Epithelial cell of esophagus (primary cell): ENCODE data around the gene FCN1.

Experiments used
- DNase-seq: peaks from one replicate; pipeline ENCODE4 v3.0.0; 2010; ENCODE audit warnings: low read depth
- H3K4me3 ChIP-seq: 2 replicates; pipeline ENCODE4 v1.5.1; 2011; ENCODE audit warnings: mild to moderate bottlenecking, low read length, control low read depth
- CTCF ChIP-seq: IDR thresholded peaks from 2 replicates; pipeline ENCODE4 v1.5.1; 2011; ENCODE audit warnings: low read depth, mild to moderate bottlenecking, low read length, control low read depth, inconsistent platforms; ENCODE audit not compliant: insufficient read depth; ENCODE audit errors: missing control alignments

FCN1 gene

DNA sequence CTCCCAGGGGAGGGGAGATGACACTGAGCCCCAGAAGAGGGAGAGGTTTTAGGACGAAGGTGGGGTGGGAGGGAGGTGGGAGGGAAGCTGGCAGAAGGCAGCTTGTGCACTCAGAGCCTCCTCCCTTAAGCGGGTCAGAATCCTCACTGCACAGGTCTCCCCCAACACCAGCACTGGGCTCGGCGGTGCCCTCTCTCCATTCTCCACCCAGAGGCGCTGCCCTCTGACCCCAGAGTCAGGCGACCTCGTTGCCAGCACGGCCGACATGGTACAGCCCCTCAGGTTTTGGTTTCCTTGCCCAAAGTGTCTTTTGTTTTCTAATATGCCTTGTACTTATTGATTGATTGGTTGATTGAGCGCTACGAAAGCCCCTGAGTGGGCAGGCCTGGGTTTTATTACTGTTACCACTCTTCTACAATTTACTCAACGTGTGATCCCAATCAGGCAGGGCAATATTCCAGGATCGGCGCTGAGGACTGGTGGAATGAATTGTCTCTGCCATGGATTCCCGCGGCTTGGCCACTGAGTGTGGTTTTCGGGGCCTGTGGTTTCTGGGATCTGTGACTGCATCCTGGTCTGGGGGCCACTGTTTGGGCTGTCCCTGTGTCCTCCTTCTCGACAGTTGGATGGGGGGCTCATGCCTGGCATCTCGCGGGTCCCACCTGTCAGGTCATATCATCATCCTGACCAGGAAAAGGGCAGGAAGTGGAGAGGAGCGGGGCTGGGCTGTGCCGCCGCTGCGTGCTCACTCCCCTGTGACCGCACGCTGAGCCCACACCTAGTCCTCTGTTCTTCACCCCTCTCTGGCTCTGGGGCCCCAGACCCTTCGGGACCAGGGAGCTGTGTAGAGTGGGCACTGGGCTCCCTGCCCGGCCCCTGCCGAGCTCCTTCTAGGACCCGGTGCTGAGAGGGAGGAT is 46.7 kb downstream of the FCN1 start:
- no peak for DNase-seq
- no peak for TF ChIP-seq CTCF
- no peak overlapping the region for H3K4me3 ChIP-seq

DNA sequence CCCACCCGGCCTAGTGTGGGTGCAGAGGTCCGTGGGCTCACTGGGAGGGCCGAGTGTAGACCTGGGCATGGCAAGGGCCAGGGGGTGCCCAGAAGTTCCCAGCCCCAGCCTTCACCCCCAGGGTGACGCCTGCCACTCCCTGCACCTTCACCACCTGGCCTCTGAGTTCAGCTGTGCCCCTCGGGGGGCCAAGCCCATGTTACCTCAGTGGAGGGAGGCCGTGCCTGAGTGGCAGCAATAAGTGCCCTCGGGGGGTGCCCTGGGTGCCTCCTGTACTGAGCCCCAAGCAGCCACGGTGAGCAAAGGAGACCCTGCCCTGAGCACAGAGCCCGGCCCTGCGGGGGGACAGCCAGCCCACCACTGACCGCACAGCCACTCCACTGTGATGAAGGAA is 47.4 kb downstream of the FCN1 start:
- no peak overlapping the region for H3K4me3 ChIP-seq
- no peak for DNase-seq
- no peak for TF ChIP-seq CTCF

DNA sequence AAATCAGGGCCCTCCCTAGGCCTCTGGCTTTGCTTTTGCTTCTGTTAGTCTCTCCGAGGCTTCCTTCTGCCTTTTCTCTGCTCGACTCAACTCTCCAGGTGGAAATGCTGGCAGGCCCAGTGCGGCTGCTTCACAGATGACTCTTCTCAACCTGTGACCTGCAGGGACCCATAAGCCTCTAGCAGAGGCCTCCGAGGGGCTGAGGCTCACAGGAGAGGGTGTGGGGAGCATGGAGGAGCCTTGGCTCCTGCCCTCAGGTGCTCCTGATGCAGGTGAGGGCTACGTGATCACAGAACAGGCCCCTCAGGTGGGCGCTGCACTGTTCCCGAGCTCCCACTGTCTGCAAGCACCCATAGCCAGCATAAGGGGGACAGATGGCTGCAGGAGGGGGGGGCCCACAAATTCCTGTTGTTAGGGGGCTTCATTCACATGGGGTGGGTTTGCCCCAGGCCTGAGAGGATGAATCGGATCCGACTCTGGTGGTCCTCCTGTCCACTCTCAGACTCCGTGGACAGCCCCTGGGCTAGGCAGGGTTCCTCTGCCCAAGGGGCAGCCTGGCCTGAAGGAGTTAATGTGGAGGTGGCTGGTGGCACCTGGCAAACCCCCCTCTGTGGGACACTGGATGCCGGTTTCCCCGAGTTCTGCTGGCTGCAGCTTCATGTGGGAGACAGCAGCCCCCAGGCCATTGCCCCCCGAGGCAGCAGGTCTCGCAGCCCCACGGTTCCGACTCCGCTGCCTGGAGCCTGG is 48.0 kb downstream of the FCN1 start:
- no peak overlapping the region for H3K4me3 ChIP-seq
- no peak for DNase-seq

GRCh38 chr9:134868751-134869553 is 48.8 kb downstream of the FCN1 start:
- no peak for TF ChIP-seq CTCF
- DNase-seq = no peak
- H3K4me3 ChIP-seq = no peak overlapping the region

More for the DNA sequence above, 48.0 kb downstream of the FCN1 start:
- TF ChIP-seq CTCF = no peak

DNA sequence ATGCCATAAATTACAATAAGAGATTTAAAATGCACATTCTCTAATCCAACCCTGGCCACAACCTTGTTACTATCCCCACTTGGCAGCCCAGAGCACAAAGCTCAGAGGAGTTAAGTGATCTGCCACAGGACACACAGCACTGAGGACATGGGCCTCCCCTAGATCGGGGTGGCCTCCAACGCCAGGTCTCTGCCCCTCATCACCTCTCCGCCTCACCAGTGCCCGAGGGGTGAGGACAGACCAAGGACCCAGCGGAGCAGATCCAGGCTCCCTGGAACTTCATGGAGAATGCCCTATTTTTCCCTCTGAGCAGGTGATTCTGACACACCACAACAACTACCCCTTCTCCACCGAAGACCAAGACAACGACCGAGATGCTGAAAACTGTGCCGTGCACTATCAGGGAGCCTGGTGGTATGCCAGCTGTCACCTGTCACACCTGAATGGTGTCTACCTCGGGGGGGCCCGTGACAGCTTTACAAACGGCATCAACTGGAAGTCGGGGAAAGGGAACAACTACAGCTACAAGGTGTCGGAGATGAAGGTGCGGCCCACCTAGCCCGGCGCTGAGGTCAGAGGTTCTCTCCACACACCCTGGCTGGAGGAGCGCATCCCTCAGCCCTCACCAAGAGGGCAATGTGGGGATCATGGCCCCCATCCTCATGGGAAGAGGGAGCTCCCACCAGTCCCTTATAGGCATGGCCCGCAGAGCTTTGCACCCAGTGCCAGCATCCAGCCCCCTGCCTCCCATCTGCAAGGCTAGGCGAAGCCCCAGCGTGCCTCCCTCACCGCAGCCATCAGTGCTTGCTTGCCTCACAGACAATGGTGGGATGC is 49.6 kb downstream of the FCN1 start:
- no peak for DNase-seq
- no peak for TF ChIP-seq CTCF

GRCh38 chr9:134864821-134865190 is 52.9 kb downstream of the FCN1 start:
- TF ChIP-seq CTCF = no peak
- H3K4me3 ChIP-seq = no peak overlapping the region
- DNase-seq = no peak

More for the DNA sequence above, 49.6 kb downstream of the FCN1 start:
- no peak overlapping the region for H3K4me3 ChIP-seq
